NCI-H510A (cell line): ENCODE data around the gene ERG28.
"Not testable (repeated sequence)": the region's sequence is repeated elsewhere in the genome, so short reads cannot be mapped to it uniquely, and the experiment has no call there.

Source experiments
- DNase-seq: peaks from one replicate; lab custom pipeline; 2025; lab: John Stamatoyannopoulos, UW

The ERG28 gene

DNA sequence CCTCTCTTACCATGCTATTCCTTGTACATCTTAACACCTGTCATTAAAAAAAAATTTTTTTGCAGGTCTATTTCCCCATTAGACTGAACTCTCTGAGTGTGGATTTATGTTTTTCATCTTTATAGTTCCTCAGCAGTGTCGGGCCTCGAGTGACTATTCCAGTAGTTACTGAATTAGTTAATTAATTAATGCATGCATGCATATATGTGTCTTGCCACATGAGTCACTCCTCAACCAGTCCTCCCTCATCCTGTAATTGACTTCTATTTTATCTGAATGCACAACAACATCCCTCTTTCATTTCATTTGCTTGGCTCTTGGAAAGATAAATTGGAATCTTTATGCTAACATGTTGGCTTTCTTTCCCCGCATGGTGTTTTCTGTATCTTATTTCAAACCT, 35.6 kb downstream of the ERG28 start:
- DNase-seq, result no peak

DNA sequence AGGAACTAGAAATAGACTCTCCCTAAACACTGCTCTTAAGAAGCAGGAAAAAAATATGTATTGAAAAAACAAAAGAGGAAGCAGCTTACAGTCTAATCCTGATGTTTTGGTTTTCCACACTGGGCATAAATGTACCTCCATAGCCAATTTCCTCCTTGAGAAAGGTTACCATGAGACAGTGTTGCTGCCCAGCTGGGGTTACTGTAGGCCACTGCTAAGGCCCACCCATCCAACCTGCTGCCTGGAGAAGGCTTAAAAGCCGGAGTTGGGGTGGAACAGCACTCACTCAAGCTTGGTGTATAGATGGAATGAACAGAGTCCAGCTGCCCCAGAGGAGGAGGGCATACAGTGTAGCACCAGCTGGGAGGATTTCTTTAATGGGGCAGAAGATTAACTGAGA, 41.1 kb downstream of the ERG28 start:
- DNase-seq, result no peak

DNA sequence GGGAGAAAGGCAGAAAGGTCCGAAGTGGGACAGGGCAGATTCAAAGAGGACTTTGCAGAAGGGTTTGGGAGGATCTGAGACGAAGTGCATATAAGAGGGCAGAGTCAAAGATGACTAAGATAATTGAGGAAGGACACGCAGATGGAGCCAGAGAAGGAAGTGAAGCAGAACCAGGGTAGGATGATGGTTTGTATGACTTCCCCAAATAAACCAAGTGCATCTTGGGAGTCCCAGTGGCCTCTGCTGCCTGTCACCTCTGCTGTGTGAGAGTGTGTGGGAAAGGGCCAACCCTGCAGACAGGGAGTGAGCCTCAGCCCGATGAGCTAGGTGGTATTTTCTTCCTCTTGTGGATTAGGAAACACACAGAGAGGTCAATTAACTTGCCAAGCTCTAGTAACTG, 45.5 kb downstream of the ERG28 start:
- DNase-seq, result no peak

DNA sequence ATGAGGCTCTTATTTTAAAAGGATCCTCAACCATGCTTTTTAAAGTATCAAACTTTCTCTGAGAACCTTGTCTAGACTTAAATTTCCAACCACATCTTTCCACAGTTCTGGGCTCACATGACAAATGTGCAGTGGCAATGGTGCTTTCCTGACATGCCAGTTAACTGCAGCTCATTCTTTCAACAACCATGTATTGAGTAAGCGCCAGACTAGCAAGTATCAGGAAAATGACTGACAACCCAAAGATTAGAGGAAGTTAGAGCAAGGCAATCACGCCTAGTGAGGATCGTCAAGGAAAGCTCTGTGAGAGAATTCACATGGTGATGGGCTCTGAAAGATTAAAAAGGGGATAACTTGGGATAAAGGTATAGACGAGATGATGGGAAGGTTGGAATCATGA, 46.5 kb downstream of the ERG28 start:
- no peak for DNase-seq

DNA sequence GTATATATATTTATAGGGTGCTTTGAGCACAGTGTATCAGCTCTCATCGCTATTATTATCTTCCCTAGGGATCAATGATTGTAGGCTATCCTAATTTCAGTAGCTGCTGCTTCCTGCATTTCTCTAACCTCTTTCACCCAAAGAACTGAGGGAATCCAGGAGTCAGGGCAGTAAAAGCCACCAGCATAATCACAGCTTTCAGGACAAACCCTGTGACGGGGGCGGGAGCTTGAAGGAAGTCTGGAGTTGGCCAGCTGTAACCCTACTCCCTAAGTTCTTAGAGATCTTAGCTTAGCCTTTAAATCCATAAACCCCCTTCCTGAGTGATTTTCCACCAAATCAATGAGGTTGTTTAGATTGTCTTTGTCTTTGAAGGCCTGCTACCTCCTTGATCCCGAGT, 48.5 kb downstream of the ERG28 start:
- no peak for DNase-seq

DNA sequence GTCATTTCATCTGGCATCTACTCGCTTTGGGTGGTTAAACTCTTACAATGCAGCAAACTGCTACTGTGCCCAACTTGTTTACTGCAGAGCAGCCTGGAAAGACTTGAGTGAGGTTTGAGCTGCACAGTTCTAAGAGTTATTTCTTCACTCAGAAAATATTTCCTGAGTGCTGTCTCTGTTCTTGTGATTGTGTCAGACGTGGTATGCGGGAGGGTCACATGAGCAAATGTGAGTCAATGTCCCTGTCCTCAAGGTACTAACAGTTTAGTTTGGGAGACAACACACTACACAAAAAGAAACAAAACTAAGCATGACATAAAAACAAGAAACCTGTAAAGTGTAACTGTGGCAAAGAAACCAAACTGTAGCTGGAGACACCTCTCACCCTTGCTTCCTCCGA, 49.8 kb downstream of the ERG28 start:
- no peak for DNase-seq

DNA sequence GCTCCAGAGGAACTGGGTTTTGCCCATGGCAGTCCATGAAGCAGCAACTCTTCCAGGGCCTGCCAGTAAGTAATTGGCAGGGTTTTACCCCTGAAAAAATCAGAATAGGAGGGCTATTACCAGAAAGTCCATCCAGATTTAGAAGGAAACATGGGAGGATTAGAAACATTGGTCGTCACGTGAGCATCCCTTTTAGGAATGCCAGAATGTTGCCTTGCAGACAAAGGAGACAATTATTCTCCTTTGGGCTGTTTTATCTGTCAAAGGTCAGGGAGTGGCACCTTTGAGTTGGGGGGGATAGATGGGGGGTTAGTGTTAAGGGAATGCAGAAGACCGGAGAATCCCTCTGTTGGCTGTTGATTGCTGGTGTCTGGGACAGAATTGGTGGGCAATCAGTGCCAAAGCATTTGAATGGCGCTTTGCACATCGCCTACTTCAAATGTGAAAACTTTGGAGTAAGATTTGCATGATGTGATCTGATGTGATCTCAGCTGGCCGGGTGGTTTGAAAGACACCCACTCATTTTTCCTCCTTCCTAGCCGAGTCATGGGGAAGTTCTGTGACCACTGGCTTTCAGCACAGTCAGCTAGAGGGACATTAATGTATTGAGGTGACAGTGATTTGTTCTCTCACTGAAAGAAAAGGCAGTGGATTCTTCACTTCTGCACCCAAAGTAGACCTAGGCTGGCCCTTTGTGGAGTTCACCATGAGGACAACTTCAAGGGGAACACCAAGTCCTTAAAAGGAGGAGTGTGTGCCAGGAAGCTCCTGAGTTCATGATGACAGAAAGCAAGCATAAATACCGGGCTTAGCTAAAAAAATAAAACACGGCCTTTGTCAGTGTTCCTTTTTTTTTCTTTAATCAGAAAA, 50.8 kb downstream of the ERG28 start:
- no peak for DNase-seq

DNA sequence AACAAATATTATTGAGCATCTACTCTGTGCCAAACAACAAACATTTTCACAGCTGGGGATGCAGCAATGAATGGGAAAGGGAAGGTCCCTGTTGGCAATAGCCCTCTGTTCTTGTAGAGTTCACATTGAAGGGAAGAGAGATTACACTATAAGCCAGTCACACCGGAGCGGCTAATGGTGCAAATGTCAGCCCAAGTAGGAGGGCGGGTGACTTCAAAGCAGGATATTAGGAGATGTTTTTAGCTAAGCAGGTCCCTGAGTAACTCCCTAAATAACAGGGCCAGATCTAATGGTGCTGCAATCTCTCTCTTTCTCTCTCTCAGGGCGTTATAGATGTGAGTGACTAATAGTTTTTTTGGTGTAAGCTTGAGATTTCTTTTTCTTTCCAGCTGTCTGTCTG, 51.6 kb downstream of the ERG28 start:
- DNase-seq, result no peak

DNA sequence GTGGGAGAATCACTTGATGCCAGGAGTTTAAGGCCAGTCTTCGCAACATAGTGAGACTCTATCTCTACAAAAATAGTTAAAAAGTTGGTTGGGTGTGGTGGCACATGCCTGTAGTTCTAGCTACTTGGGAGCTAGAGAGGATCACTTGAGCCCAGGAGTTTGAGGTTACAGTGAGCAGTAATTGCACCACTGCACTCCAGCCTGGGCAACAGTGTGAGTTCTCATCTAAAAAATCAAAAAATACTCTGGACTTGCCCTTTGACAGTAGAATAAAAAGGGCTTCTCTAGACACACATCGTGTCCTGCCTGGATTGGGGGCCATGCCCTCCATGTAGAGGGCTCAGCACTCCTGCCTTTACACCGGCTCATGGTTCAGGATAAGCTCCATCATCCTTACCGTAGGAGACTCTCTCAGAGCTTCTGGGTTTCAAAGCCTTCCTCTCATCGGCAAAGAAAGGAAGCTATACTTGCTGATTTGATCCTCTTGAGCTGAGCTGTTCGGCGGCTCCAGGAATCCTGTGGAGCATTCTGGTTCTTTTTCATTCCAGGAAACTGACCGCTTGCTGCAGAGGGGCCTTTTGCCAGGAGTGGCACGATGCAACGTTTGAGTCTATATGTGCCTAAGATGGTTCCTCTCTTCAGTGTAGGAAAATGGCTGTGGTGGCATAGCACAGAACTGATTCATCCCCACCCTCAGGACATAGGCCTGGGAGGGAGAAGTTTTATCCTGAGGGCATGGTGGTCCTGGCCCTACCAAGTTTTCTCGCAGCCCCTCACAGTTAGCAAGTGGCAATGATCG, 52.6 kb downstream of the ERG28 start:
- DNase-seq, result no peak

DNA sequence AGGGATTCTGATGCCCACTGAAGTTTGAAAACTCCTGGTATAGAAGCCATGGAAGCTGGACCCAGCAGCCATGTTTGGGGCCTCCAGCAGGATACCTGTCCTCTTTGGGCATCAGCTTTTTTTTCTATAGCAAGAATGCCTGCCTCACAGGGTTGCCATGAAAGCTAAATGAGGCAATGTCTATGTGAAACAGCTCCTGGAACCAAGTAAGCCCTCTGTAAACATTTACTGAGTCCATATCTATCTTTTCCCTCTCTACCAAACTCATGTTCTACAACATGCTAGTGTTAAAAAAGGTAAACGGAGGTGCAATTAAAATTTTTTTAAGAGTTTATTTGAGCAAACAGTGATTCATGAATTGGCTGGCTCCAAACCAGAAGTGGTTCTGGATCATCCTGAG, 53.6 kb downstream of the ERG28 start:
- no peak for DNase-seq

DNA sequence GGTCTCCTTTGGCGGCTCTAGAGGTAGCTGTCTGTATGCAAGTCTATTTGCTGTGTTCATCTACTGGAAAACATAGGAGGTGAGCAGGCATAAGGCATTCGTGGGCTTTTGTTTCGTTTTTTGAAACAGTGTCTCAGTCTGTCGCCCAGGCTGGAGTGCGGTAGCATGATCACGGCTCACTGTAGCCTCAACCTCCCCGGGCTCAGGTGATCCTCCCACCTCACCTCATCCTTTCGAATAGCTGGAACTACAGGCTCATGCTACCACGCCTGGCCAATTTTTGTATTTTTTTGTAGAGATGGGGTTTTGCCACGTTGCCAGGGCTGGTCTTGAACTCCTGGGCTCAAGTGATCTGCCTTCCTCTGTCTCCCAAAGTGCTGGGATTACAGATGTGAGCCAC, 54.8 kb downstream of the ERG28 start:
- no peak for DNase-seq

DNA sequence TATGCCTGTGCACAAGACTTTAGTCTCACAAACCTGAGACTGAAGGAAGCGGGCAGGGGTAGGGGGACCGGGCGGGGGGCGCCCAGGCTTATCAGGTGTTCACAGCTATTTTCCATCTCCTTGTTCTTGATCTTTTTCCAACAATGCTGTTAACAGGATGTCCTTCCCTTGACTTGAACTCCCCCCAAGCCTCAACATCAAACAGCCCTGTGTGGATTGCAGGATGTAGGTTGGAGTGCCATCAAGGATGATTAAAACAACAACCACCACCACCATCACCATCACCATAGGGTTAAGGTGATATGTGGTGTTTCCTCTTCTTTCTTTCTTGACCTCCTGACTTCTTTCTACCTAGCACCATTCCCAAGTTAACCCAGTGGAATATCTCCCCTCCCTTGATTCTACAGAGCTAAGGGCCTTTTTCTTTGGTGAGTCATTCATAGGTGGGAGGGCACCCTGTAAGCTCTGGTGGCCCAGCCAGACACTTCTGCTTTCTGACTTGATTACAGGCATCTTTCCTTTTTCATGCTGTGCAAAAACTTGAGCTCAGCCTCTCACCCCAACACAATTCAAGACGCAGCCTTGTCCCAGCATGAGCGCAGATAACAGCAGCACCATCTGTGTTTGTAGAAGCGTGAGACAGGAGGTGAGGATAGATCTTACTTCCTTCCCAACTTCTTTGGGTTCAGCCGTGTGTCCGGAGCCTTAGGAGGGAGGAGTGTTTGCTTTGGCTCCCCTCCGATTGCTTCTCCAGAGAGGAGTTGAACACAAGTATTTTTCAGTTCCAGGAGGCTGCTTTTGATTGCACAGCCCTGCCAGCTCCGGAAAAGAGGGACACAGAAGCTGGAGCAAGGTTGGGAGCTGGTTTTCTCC, 55.5 kb downstream of the ERG28 start:
- no peak for DNase-seq

DNA sequence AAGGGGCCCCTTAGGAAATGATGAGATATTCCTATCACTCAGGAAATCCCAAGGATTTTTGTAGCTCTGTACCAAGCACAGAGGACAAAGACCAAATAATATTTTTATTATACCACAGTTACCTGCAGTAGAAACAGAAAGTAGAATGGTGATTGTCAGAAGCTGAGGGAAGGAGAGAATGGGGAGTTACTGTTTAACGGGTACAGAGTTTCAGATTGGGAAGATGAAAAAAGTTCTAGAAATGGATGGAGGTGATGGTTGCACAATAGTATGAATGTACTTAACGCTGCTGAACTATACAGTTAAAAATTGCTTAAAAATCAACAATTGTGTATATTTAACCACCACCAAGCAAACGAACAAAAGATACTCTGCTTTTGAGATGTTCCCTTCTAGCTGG, 58.2 kb downstream of the ERG28 start:
- DNase-seq, result no peak

DNA sequence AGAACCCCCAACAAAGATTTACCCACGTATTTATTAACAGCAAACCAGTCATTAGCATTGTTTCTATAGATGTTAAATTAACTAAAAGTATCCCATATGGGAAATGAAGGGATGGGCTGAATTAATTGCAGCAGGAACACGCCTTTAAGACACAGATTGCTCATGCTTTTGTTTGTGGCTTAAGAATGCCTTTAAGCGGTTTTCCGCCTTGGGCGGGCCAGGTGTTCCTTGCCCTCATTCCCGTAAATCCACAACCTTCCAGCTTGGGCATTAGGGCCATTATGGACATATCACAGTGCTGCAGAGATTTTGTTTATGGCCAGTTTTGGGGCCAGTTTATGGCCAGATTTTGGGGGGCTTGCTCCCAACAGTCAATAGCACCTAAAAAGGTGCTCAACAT, 59.6 kb downstream of the ERG28 start:
- DNase-seq, result not testable (repeated sequence)

DNA sequence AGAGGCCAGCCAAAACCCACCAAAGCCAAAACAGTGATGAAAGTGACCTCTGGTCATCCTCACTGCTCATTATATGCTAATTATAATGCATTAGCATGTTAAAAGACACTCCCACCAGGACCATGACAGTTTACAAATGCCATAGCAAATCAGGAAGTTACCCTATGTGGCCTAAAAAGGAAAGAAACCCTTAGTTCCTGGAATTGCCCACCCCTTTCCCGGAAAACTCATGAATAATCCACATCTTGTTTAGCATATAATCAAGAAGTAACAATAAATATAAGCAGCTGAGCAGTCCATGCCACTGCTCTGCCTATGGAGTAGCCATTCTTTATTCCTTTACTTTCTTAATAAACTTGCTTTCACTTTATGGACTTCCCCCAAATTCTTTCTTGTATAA, 60.6 kb downstream of the ERG28 start:
- not testable (repeated sequence) for DNase-seq
